HG03135 (cell line): ENCODE data around the gene STYXL1.

Experiments
- ATAC-seq: cut with Tn5 transposase; IDR thresholded peaks from one replicate; pipeline ENCODE4 v1.9.1; 2021; ENCODE audit warnings: mild to moderate bottlenecking, moderate library complexity; ENCODE audit not compliant: unreplicated experiment

STYXL1 gene

GRCh38 chr7:75981453-75982305, 66.1 kb downstream of the STYXL1 start:
- ATAC-seq, result no peak

GRCh38 chr7:75981203-75981452, 66.7 kb downstream of the STYXL1 start:
- no peak for ATAC-seq

GRCh38 chr7:75980430-75981202, 67.2 kb downstream of the STYXL1 start:
- no peak for ATAC-seq

- no peak for ATAC-seq
Observed at GRCh38 chr7:75979759-75980429, 67.9 kb downstream of the STYXL1 start.

- no peak for ATAC-seq
Observed at GRCh38 chr7:75977743-75978142, 70.1 kb downstream of the STYXL1 start.

- no peak for ATAC-seq
Observed at GRCh38 chr7:75971961-75972763, 75.6 kb downstream of the STYXL1 start.

- no peak for ATAC-seq
Observed at GRCh38 chr7:75971309-75971960, 76.4 kb downstream of the STYXL1 start.

- ATAC-seq, result no peak
Observed at GRCh38 chr7:75969704-75970498, 77.9 kb downstream of the STYXL1 start.

GRCh38 chr7:75969182-75969581, 78.6 kb downstream of the STYXL1 start:
- no peak for ATAC-seq

- ATAC-seq, result no peak
Observed at GRCh38 chr7:75968561-75969001, 79.2 kb downstream of the STYXL1 start.

- no peak for ATAC-seq
Observed at GRCh38 chr7:75968012-75968411, 79.8 kb downstream of the STYXL1 start.

GRCh38 chr7:75967487-75967997, 80.3 kb downstream of the STYXL1 start:
- ATAC-seq, result no peak

GRCh38 chr7:75967055-75967454, 80.7 kb downstream of the STYXL1 start:
- ATAC-seq, result no peak

GRCh38 chr7:75966190-75966961, 81.4 kb downstream of the STYXL1 start:
- ATAC-seq, result no peak

GRCh38 chr7:75965617-75966016, 82.2 kb downstream of the STYXL1 start:
- ATAC-seq, result no peak

GRCh38 chr7:75963381-75963995, 84.3 kb downstream of the STYXL1 start:
- ATAC-seq, result no peak

GRCh38 chr7:75962607-75963380, 85.0 kb downstream of the STYXL1 start:
- no peak for ATAC-seq
